Astrocyte (in vitro differentiated cells and primary cell): ENCODE measurements around the gene SERF1B.
"Not testable (repeated sequence)": the region's sequence is repeated elsewhere in the genome, so short reads cannot be mapped to it uniquely, and the experiment has no call there.

Experiments
- CTCF ChIP-seq: IDR thresholded peaks from 2 replicates; pipeline ENCODE4 v1.5.1; 2011; ENCODE audit warnings: low read depth, mild to moderate bottlenecking, inconsistent platforms, low read length, moderate library complexity; ENCODE audit not compliant: insufficient read depth
- EZH2 ChIP-seq: IDR thresholded peaks from 2 replicates; pipeline ENCODE4 v1.6.1; 2012; ENCODE audit warnings: mild to moderate bottlenecking, low read length, inconsistent platforms; ENCODE audit not compliant: insufficient read depth

GRCh38 chr5:70077632-70078031, 52.6 kb downstream of the SERF1B start:
- TF ChIP-seq EZH2, CTCF: not testable (repeated sequence)
